GM18870 (cell line): ENCODE results near the gene DMXL2.
"Not testable (repeated sequence)": the region's sequence is repeated elsewhere in the genome, so short reads cannot be mapped to it uniquely, and the experiment has no call there.

Source experiments
- ATAC-seq: cut with Tn5 transposase; IDR thresholded peaks from one replicate; pipeline ENCODE4 v1.9.1; 2021; ENCODE audit warnings: moderate library complexity; ENCODE audit not compliant: unreplicated experiment

The DMXL2 gene

GRCh38 chr15:51425517-51426040 lies 197.0 kb downstream of the DMXL2 start:
- no peak for ATAC-seq

GRCh38 chr15:51424780-51425179 lies 197.8 kb downstream of the DMXL2 start:
- no peak for ATAC-seq

- ATAC-seq: not testable (repeated sequence)
These were observed 199.5 kb downstream of the DMXL2 start for GRCh38 chr15:51423040-51423439.

- no peak for ATAC-seq
These were observed 206.4 kb downstream of the DMXL2 start for GRCh38 chr15:51416129-51416528.

- ATAC-seq: no peak
These were observed 208.2 kb downstream of the DMXL2 start for GRCh38 chr15:51414256-51414860.

- ATAC-seq: no peak
These were observed 216.7 kb downstream of the DMXL2 start for GRCh38 chr15:51405693-51406523.

- no peak for ATAC-seq
These were observed 218.4 kb downstream of the DMXL2 start for GRCh38 chr15:51403946-51404695.

- no peak for ATAC-seq
These were observed 219.3 kb downstream of the DMXL2 start for GRCh38 chr15:51403072-51403878.

- no peak for ATAC-seq
These were observed 220.6 kb downstream of the DMXL2 start for GRCh38 chr15:51401872-51402517.

- no peak for ATAC-seq
These were observed 221.4 kb downstream of the DMXL2 start for GRCh38 chr15:51401051-51401780.

- no peak for ATAC-seq
These were observed 223.9 kb downstream of the DMXL2 start for GRCh38 chr15:51398626-51399025.
